ENCODE data around the gene KLHL2.

DNA sequence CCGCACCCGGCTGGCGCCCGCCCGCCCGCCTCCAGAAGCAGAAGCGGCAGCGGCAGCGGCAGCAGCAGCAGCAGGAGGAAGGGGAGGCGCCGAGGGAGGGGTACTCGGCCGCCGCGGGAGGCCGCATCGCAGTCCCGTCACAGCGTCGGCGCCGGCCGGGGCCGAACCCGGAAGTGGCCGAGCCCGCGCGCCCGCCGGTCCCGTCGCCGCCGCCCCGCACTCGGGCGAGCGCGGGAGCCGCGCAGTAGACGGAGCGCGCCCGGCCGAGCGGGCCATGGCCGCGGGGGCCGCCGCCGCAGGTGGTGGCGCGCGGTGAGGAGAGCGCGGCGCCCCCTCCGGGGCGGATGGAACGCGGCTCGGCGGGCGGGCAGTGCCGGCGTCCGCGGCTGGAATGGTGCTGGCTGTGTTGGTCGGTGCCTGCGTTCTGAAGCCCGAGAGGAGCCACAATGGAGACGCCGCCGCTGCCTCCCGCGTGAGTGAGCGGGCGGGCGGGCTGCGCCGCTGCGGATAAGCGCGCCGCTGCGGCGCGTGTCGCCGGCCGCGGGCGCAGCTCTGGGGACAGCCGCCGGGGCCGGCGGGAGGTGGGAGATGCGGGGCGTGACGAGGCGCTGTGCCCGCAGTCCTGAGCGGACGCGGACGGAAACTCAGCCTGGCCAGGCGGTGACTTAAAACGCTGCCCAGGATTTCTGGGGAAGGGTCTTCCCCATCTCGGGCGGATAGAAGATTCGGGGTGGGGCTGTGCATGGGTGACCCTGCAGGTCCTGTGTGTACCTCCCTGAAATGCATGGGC is at the start of gene KLHL2:
- TF ChIP-seq TOX (CRISPR knock-in tag; IDR thresholded peaks at IDR 0.05; ENCODE audit: borderline replicate concordance) (no peak), ZNF70 (CRISPR knock-in tag; IDR thresholded peaks at IDR 0.05) (no peak)
